Measurements from ENCODE around the gene MB21D2. TPM values are rescaled to one million over a fixed set of nuclear protein-coding genes. Genes with fewer than 3 reads are reported as not detected.

MB21D2 gene
- total and polyA plus RNA-seq, 2 of the 8 experiments (the other 6 are each of a cell fraction or from before 2014, with no cell fraction given), result 10.0 to 21.0 TPM

DNA sequence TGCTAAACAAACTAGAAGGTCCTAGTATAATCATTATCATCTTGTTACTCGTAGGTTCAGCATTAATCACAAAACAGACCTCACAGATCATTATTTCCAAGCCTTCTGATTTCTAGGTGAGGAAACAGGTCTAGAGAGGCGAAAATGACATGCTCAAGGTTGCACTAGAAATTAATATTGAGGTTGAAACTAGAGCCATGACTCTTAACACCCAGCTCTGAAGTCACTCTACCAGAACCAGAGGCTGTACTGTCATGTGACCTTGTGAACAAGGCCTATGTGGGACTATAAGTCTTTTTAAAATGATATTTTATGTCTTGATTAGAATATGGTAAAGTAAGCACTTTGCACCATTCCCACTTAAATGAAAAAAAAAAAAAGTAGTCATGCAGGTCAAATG lies 166.5 kb downstream of the MB21D2 start:
- Histone ChIP-seq H3K79me2 (ENCODE audit: control insufficient read depth in 1 of 2, insufficient read depth in 2 of 2, low read length in 2 of 2) (no peaks in the 10 kb centered on the region), H3K9ac (replicated peaks in 1 of 4; ENCODE audit: extremely low read depth in 1 of 4, low read depth in 3 of 4, low read length in 3 of 4) (no peak overlapping the region), H3K27me3 (replicated peaks in 1 of 4; ENCODE audit: control insufficient read depth in 3 of 4, extremely low read depth in 1 of 4, insufficient read depth in 3 of 4, low read length in 3 of 4) (no peaks in the 10 kb centered on the region), H3K18ac (ENCODE audit: extremely low read depth, low read length) (no peak overlapping the region), H4K8ac (ENCODE audit: extremely low read depth, insufficient read depth, low read length) (no peak overlapping the region), H4K20me1 (replicated peaks in 1 of 2; ENCODE audit: control insufficient read depth in 1 of 2, insufficient read depth in 2 of 2, low read length in 2 of 2) (no peaks in the 10 kb centered on the region), H3K4ac (replicated peaks; ENCODE audit: insufficient read length, low read depth, low read length) (no peak overlapping the region), H2BK5ac (ENCODE audit: low read depth, low read length) (no peak overlapping the region), H3K23ac (ENCODE audit: insufficient read length) (no peak overlapping the region), H2BK15ac (ENCODE audit: low read length) (no peak overlapping the region), H3K27ac (ENCODE audit: low read depth, low read length) (no peak overlapping the region), H2AFZ (ENCODE audit: low read length) (no peak overlapping the region), H2BK120ac (replicated peaks; ENCODE audit: low read depth, low read length) (no peak overlapping the region), H2AK5ac (ENCODE audit: low read depth, low read length) (no peak overlapping the region), H2BK20ac (ENCODE audit: low read length) (no peak overlapping the region), H3K36me3 (ENCODE audit: control insufficient read depth in 2 of 4, insufficient read depth in 4 of 4, low read length in 3 of 4) (no peaks in the 10 kb centered on the region), H3K4me2 (ENCODE audit: insufficient read depth in 1 of 2, low read depth in 2 of 2, low read length in 2 of 2) (no peak overlapping the region), H3K79me1 (ENCODE audit: low read depth, low read length) (no peaks in the 10 kb centered on the region), H3K9me3 (ENCODE audit: insufficient read depth in 2 of 2, low read depth in 1 of 2, low read length in 1 of 2) (no peaks in the 10 kb centered on the region), H2BK12ac (ENCODE audit: low read depth, low read length) (no peak overlapping the region), H4K5ac (ENCODE audit: insufficient read length, low read depth, low read length) (no peak overlapping the region), H3K4me3 (ENCODE audit: extremely low read depth in 1 of 4, insufficient read depth in 2 of 4, low read depth in 3 of 4, low read length in 4 of 4) (no peak overlapping the region), H3K23me2 (ENCODE audit: low read depth, low read length) (no peaks in the 10 kb centered on the region), H4K91ac (replicated peaks; ENCODE audit: insufficient read length, low read length) (no peak overlapping the region), H3K56ac (replicated peaks; ENCODE audit: insufficient read length, low read depth, low read length) (no peak overlapping the region), H3K14ac (ENCODE audit: insufficient read length) (no peak overlapping the region), H3K4me1 (replicated peaks in 1 of 4; ENCODE audit: control insufficient read depth in 3 of 4, insufficient read depth in 4 of 4, low read length in 3 of 4) (peaks cover 2 to 23% (median 19%) of the 10 kb centered on the region in 4 experiments)
- FAIRE-seq, result no peak
- CTCF ChIA-PET (ENCODE audit: partially characterized antibody), result no interaction called here
- no peak for DNase-seq (ENCODE audit: low read depth in 1 of 2, low spot score in 2 of 2)
- POLR2A ChIA-PET (ENCODE audit: partially characterized antibody), result interaction anchor here (0.6 kb wide), 1 partner anchor 17 kb away, joined by 4 read pairs; no protein-coding TSS in a partner anchor
- no peak for TF ChIP-seq CREB1 (IDR thresholded peaks at IDR 0.05)
- TF ChIP-seq TCF12 (IDR thresholded peaks at IDR 0.05; ENCODE audit: low read depth, low read length), result no peak
- TF ChIP-seq E2F6 (IDR thresholded peaks at IDR 0.05), result no peak
- no peak for TF ChIP-seq POU5F1 (IDR thresholded peaks at IDR 0.05; ENCODE audit: low read depth, low read length)
- TF ChIP-seq, protein P1, sequence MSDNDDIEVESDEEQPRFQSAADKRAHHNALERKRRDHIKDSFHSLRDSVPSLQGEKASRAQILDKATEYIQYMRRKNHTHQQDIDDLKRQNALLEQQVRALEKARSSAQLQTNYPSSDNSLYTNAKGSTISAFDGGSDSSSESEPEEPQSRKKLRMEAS (IDR thresholded peaks at IDR 0.05), result no peak
- WGBS, 2 experiments (ENCODE audit: extremely low coverage in 1 of 2, insufficient coverage in 1 of 2, insufficient read length in 1 of 2, insufficient replicate concordance in 2 of 2, low coverage in 1 of 2, low lambda C conversion rate in 2 of 2, missing lambda C conversion rate in 1 of 2), result 64% methylated on average over 2 of the region's 2 CpGs; no CpG with 5 or more reads in 1 of the 2 experiments

Measured in H1 (cell line).